ENCODE measurements around the gene KIF12. TPM values are rescaled to one million over a fixed set of nuclear protein-coding genes. Genes with fewer than 3 reads are reported as not detected.

The KIF12 gene
- total and polyA plus RNA-seq, 4 donors = 0.47 to 6.7 (median 4.8) TPM

- 81 to 89% methylated on average over 9 of the region's 9 CpGs for WGBS, 2 donors
- no peaks in the 10 kb centered on the region for H3K36me3 ChIP-seq (ENCODE audit: control insufficient read depth in 4 of 4, insufficient read depth in 4 of 4, low read length in 4 of 4)
- H3K27ac ChIP-seq (ENCODE audit: low read depth in 1 of 2, low read length in 1 of 2) = no peak overlapping the region
- no peak for DNase-seq
- H3K4me1 ChIP-seq (ENCODE audit: control insufficient read depth in 5 of 5, insufficient read depth in 5 of 5, low read length in 5 of 5) = peaks cover 0 to 43% (median 19%) of the 10 kb centered on the region in 5 donors
- no peak overlapping the region for H3K9ac ChIP-seq (ENCODE audit: insufficient read depth in 1 of 2, low read length in 2 of 2)
- no peak overlapping the region for H3K4me3 ChIP-seq
- no peak for ATAC-seq (ENCODE audit: insufficient read depth, low FRiP score)
- peaks cover 0 to 3% (median under 1%) of the 10 kb centered on the region in 4 donors for H3K9me3 ChIP-seq (ENCODE audit: control insufficient read depth in 4 of 4, insufficient read depth in 3 of 4, low read length in 3 of 4)
- no peak for TF ChIP-seq CTCF (IDR thresholded peaks at IDR 0.05; ENCODE audit: control extremely low read depth, extremely low read depth)
- H3K27me3 ChIP-seq (ENCODE audit: control insufficient read depth in 3 of 3, insufficient read depth in 3 of 3, low read length in 2 of 3) = no peaks in the 10 kb centered on the region
Measured at GRCh38 chr9:114122136-114123027, 23.3 kb upstream of the KIF12 start.

GRCh38 chr9:114121227-114122135 is 22.4 kb upstream of the KIF12 start:
- DNase-seq = peak; percentile 64 to 79 (median 78)
- H3K36me3 ChIP-seq (ENCODE audit: control insufficient read depth in 4 of 4, insufficient read depth in 4 of 4, low read length in 4 of 4) = no peaks in the 10 kb centered on the region
- WGBS, 2 donors = 76 to 87% methylated on average over 16 of the region's 16 CpGs
- no peaks in the 10 kb centered on the region for H3K9me3 ChIP-seq (ENCODE audit: control insufficient read depth in 4 of 4, insufficient read depth in 3 of 4, low read length in 3 of 4)
- H3K9ac ChIP-seq (ENCODE audit: insufficient read depth in 1 of 2, low read length in 2 of 2) = peak overlapping the region in 1 of 2 donors; percentile 7
- no peak for TF ChIP-seq CTCF (IDR thresholded peaks at IDR 0.05; ENCODE audit: control extremely low read depth, extremely low read depth)
- no peak overlapping the region for H3K27ac ChIP-seq (ENCODE audit: low read depth in 1 of 2, low read length in 1 of 2)
- ATAC-seq (ENCODE audit: insufficient read depth, low FRiP score) = no peak
- peaks cover 0 to 44% (median 19%) of the 10 kb centered on the region in 5 donors for H3K4me1 ChIP-seq (ENCODE audit: control insufficient read depth in 5 of 5, insufficient read depth in 5 of 5, low read length in 5 of 5)
- H3K4me3 ChIP-seq = no peak overlapping the region
- no peaks in the 10 kb centered on the region for H3K27me3 ChIP-seq (ENCODE audit: control insufficient read depth in 3 of 3, insufficient read depth in 3 of 3, low read length in 2 of 3)

- TF ChIP-seq CTCF (IDR thresholded peaks at IDR 0.05; ENCODE audit: control extremely low read depth, extremely low read depth) = no peak
- Histone ChIP-seq H3K4me3 (no peak overlapping the region), H3K9me3 (ENCODE audit: control insufficient read depth in 4 of 4, insufficient read depth in 3 of 4, low read length in 3 of 4) (no peaks in the 10 kb centered on the region), H3K27ac (ENCODE audit: low read depth in 1 of 2, low read length in 1 of 2) (no peak overlapping the region), H3K36me3 (ENCODE audit: control insufficient read depth in 4 of 4, insufficient read depth in 4 of 4, low read length in 4 of 4) (no peaks in the 10 kb centered on the region), H3K4me1 (ENCODE audit: control insufficient read depth in 5 of 5, insufficient read depth in 5 of 5, low read length in 5 of 5) (peaks cover 0 to 50% (median 19%) of the 10 kb centered on the region in 5 donors), H3K9ac (ENCODE audit: insufficient read depth in 1 of 2, low read length in 2 of 2) (no peak overlapping the region), H3K27me3 (ENCODE audit: control insufficient read depth in 3 of 3, insufficient read depth in 3 of 3, low read length in 2 of 3) (no peaks in the 10 kb centered on the region)
- WGBS, 2 donors = 44 to 56% methylated on average over 4 of the region's 4 CpGs
- DNase-seq = no peak
- ATAC-seq (ENCODE audit: insufficient read depth, low FRiP score) = no peak
Measured at GRCh38 chr9:114120192-114121014, 21.3 kb upstream of the KIF12 start.
